Endodermal cell (in vitro differentiated cells): Measurements from ENCODE around the gene CCDC86. TPM values are rescaled to one million over a fixed set of nuclear protein-coding genes. Genes with fewer than 3 reads are reported as not detected.

ENCODE experiments used
- DNase-seq: peaks from one replicate; pipeline ENCODE4 v3.0.0-alpha.2; 2017
- H3K27ac ChIP-seq: 2 replicates; pipeline ENCODE4 v1.5.1; 2013; ENCODE audit warnings: mild to moderate bottlenecking, low read depth, low read length, moderate library complexity
- H3K27me3 ChIP-seq: 2 replicates; pipeline ENCODE4 v1.6.1; 2013; ENCODE audit warnings: mild to moderate bottlenecking, low read length, moderate library complexity; ENCODE audit not compliant: insufficient read depth, control insufficient read depth, poor library complexity, severe bottlenecking
- H3K36me3 ChIP-seq: 2 replicates; pipeline ENCODE4 v1.7.0; 2013; ENCODE audit warnings: mild to moderate bottlenecking, low read length, moderate library complexity; ENCODE audit not compliant: control insufficient read depth, insufficient read depth
- H3K4me1 ChIP-seq: one replicate; pipeline ENCODE4 v1.7.0; 2013; ENCODE audit warnings: low read length; ENCODE audit not compliant: control insufficient read depth, insufficient read depth
- H3K4me3 ChIP-seq: 2 replicates; pipeline ENCODE4 v1.5.1; 2013; ENCODE audit warnings: mild to moderate bottlenecking, low read length, moderate library complexity
- H3K9ac ChIP-seq: 2 replicates; pipeline ENCODE4 v1.6.1; 2013; ENCODE audit warnings: mild to moderate bottlenecking, low read length, moderate library complexity; ENCODE audit not compliant: poor library complexity, severe bottlenecking; ENCODE audit errors: extremely low read depth
- H3K9me3 ChIP-seq: 2 replicates; pipeline ENCODE4 v1.6.1; 2013; ENCODE audit warnings: mild to moderate bottlenecking, low read length, moderate library complexity; ENCODE audit not compliant: control insufficient read depth
- H3K27ac Mint-ChIP-seq: 2 replicates; pipeline ENCODE4 v1.8.0; 2020; ENCODE audit warnings: mixed read lengths
- H3K27me3 Mint-ChIP-seq: 2 replicates; pipeline ENCODE4 v1.8.0; 2021; ENCODE audit warnings: mild to moderate bottlenecking, mixed read lengths; ENCODE audit not compliant: insufficient read depth
- H3K36me3 Mint-ChIP-seq: 2 replicates; pipeline ENCODE4 v1.8.0; 2020; ENCODE audit warnings: low read depth, mixed read lengths
- H3K4me1 Mint-ChIP-seq: 2 replicates; pipeline ENCODE4 v1.8.0; 2020; ENCODE audit warnings: mixed read lengths
- H3K4me3 Mint-ChIP-seq: 2 replicates; pipeline ENCODE4 v1.8.0; 2020; ENCODE audit warnings: mild to moderate bottlenecking, moderate library complexity, mixed read lengths
- H3K9me3 Mint-ChIP-seq: 2 replicates; pipeline ENCODE4 v1.8.0; 2020; ENCODE audit warnings: mild to moderate bottlenecking, mixed read lengths
- WGBS, 2 experiments: methylation state at CpG; one replicate each; pipeline versions ENCODE4 v1.1.5 to v1.1.7; 2013; ENCODE audit warnings: missing lambda C conversion rate in 2 of 2, mixed read lengths in 1 of 2; ENCODE audit not compliant: insufficient coverage in 1 of 2, insufficient read length in 1 of 2; 5-methylcytosine and 5-hydroxymethylcytosine counted together
- total RNA-seq, 2 donors: library from RNA; stranded (reverse); fragmentation: NEBNext Ultra II Directional in 1 of 2; extraction: Animal tissue kit (Norgen Biotek cat#: 25700) in 1 of 2; gene quantifications; 2 replicates in 1 of 2; 3 replicates in 1 of 2; pipeline ENCODE4 v1.2.1, GENCODE V29; 2021
- TF ChIP-seq, protein P1 (sequence below): fragments of 200-600 bp; sonication (generic); conservative IDR thresholded peaks from 2 replicates; pipeline ENCODE4 v1.5.0; 2021; ENCODE audit warnings: antibody characterized with exemption, mild to moderate bottlenecking

Gene CCDC86
- total RNA-seq, 2 donors from 2014 or later: 22.4 to 27.9 TPM

DNA sequence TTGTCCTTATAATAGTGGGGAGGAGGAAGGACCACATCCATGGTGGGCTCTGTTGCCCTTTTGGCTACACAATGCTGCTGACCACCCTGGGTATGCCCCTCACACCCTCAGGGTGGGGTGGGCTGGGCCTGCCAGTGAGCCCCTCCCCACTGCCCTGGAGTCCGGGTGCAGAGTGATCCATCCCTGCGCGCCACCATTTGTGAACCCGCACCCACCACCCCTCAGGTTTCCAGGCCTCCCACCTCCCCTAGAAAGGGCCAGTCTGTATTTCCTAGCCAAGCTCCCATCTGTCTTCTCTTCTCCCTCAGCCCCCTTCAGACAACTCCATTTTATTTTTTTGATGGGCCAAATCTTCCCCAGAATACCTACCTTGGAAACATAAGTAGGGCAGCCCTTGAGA lies 31.8 kb upstream of the CCDC86 start:
- H3K4me3 ChIP-seq: no peak overlapping the region
- WGBS, 2 experiments: 83 to 90% methylated on average over 1 to 4 of the region's 4 CpGs
- H3K27me3 ChIP-seq: no peaks in the 10 kb centered on the region
- H3K9me3 ChIP-seq: no peaks in the 10 kb centered on the region
- peaks cover 16% of the 10 kb centered on the region for H3K9me3 Mint-ChIP-seq
- no peak overlapping the region for H3K4me3 Mint-ChIP-seq
- no peaks in the 10 kb centered on the region for H3K4me1 Mint-ChIP-seq
- DNase-seq: no peak
- H3K27ac Mint-ChIP-seq: no peak overlapping the region
- H3K27ac ChIP-seq: no peak overlapping the region
- TF ChIP-seq, protein P1, sequence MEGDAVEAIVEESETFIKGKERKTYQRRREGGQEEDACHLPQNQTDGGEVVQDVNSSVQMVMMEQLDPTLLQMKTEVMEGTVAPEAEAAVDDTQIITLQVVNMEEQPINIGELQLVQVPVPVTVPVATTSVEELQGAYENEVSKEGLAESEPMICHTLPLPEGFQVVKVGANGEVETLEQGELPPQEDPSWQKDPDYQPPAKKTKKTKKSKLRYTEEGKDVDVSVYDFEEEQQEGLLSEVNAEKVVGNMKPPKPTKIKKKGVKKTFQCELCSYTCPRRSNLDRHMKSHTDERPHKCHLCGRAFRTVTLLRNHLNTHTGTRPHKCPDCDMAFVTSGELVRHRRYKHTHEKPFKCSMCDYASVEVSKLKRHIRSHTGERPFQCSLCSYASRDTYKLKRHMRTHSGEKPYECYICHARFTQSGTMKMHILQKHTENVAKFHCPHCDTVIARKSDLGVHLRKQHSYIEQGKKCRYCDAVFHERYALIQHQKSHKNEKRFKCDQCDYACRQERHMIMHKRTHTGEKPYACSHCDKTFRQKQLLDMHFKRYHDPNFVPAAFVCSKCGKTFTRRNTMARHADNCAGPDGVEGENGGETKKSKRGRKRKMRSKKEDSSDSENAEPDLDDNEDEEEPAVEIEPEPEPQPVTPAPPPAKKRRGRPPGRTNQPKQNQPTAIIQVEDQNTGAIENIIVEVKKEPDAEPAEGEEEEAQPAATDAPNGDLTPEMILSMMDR: no peak
- peaks cover 8% of the 10 kb centered on the region for H3K27me3 Mint-ChIP-seq
- H3K9ac ChIP-seq: no peak overlapping the region
- H3K36me3 Mint-ChIP-seq: no peaks in the 10 kb centered on the region
- no peaks in the 10 kb centered on the region for H3K4me1 ChIP-seq
- no peaks in the 10 kb centered on the region for H3K36me3 ChIP-seq

DNA sequence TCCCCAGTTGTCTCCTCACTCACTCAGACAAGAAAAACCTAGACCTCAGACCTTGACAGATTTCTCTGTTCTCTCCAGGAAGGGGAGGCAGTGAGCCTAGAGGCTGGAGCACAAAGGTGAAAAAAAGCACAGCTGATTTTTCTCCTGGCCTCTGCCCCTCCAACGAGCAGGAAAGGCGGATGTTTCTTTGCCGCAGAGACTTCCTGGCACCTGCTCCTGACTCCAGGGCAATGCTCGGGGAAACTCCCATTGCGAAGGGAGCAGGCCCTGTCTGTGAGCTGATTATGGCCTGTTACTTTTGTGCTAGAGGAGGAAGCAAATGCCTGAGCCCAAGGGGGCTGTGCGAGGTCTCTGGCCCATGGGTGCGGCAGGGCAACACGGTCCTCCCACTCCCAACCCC lies 31.3 kb upstream of the CCDC86 start:
- no peak overlapping the region for H3K4me3 Mint-ChIP-seq

DNA sequence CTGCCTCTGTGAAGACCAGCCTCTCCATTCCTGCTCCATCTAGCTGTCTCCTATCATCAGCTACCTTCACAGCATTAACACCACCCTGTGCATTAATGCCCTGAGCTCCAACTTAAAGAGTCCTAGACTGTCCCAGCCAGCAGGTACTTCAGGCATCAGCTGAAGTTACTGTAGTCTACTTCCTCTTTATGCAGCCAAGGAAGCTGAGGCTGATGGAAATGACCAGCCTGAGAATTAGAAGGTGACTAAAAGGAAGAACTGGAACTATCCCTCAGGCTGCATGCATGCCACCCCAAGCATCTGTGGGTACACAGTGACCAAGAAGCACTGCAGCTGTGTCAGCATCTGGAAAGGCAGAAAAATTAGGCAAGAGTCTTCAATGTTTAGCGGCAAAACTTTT lies 28.6 kb upstream of the CCDC86 start:
- Mint-ChIP-seq H3K27me3 (peaks cover 8% of the 10 kb centered on the region), H3K27ac (no peak overlapping the region), H3K36me3 (no peaks in the 10 kb centered on the region), H3K4me1 (no peaks in the 10 kb centered on the region), H3K4me3 (no peak overlapping the region), H3K9me3 (peaks cover 33% of the 10 kb centered on the region)
- DNase-seq: no peak
- Histone ChIP-seq H3K36me3 (no peaks in the 10 kb centered on the region), H3K4me1 (no peaks in the 10 kb centered on the region), H3K9me3 (peaks cover 14% of the 10 kb centered on the region), H3K9ac (no peak overlapping the region), H3K27me3 (no peaks in the 10 kb centered on the region), H3K27ac (no peak overlapping the region), H3K4me3 (no peak overlapping the region)
- TF ChIP-seq, protein P1: no peak
- WGBS, 2 experiments: 83 to 91% methylated on average over 1 of the region's 1 CpG

More for the DNA sequence above, 31.3 kb upstream of the CCDC86 start:
- 81 to 84% methylated on average over 7 to 8 of the region's 8 CpGs for WGBS, 2 experiments
- H3K4me1 ChIP-seq: no peaks in the 10 kb centered on the region
- TF ChIP-seq, protein P1: no peak
- no peaks in the 10 kb centered on the region for H3K27me3 ChIP-seq
- H3K4me1 Mint-ChIP-seq: no peaks in the 10 kb centered on the region
- H3K36me3 Mint-ChIP-seq: no peaks in the 10 kb centered on the region
- H3K27ac ChIP-seq: no peak overlapping the region
- no peak overlapping the region for H3K9ac ChIP-seq
- peaks cover 16% of the 10 kb centered on the region for H3K9me3 Mint-ChIP-seq
- peaks cover 8% of the 10 kb centered on the region for H3K27me3 Mint-ChIP-seq
- H3K36me3 ChIP-seq: no peaks in the 10 kb centered on the region
- H3K4me3 ChIP-seq: no peak overlapping the region
- no peaks in the 10 kb centered on the region for H3K9me3 ChIP-seq
- no peak for DNase-seq
- no peak overlapping the region for H3K27ac Mint-ChIP-seq
